Measurements from ENCODE around the gene FBXW11. TPM values are rescaled to one million over a fixed set of nuclear protein-coding genes. Genes with fewer than 3 reads are reported as not detected.

The FBXW11 gene
- total RNA-seq, 2 donors from 2014 or later, result 76.3 to 81.7 TPM

DNA sequence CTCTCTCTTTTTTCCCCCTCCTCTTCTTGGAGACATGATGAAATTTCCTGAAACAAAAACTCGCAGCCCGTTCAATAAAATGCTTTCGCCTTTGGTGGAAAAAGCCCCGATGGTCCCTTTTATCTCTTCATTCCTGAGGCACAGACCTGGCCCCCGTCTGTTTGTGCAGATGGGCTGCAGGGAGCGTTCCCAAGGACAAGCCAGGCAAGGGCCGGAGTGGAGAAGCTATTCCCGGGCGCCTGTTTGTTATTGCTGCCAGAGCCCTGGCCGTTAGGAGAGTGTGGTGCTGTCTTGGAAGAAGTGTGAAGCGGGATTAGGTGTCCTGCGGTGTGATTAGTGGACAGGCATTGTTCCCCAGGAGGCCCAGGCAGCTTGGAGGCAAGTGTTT is 149.0 kb downstream of the FBXW11 start:
- Histone ChIP-seq H3K9me3 (no peaks in the 10 kb centered on the region), H3K27ac (no peak overlapping the region), H3K4me3 (no peak overlapping the region), H3K27me3 (no peaks in the 10 kb centered on the region), H3K36me3 (no peaks in the 10 kb centered on the region), H3K4me1 (peaks cover 0 to 6% of the 10 kb centered on the region in 2 donors)
- no peak for DNase-seq (ENCODE audit: low spot score)
- TF ChIP-seq, protein P1, sequence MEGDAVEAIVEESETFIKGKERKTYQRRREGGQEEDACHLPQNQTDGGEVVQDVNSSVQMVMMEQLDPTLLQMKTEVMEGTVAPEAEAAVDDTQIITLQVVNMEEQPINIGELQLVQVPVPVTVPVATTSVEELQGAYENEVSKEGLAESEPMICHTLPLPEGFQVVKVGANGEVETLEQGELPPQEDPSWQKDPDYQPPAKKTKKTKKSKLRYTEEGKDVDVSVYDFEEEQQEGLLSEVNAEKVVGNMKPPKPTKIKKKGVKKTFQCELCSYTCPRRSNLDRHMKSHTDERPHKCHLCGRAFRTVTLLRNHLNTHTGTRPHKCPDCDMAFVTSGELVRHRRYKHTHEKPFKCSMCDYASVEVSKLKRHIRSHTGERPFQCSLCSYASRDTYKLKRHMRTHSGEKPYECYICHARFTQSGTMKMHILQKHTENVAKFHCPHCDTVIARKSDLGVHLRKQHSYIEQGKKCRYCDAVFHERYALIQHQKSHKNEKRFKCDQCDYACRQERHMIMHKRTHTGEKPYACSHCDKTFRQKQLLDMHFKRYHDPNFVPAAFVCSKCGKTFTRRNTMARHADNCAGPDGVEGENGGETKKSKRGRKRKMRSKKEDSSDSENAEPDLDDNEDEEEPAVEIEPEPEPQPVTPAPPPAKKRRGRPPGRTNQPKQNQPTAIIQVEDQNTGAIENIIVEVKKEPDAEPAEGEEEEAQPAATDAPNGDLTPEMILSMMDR (IDR thresholded peaks at IDR 0.05), result no peak

DNA sequence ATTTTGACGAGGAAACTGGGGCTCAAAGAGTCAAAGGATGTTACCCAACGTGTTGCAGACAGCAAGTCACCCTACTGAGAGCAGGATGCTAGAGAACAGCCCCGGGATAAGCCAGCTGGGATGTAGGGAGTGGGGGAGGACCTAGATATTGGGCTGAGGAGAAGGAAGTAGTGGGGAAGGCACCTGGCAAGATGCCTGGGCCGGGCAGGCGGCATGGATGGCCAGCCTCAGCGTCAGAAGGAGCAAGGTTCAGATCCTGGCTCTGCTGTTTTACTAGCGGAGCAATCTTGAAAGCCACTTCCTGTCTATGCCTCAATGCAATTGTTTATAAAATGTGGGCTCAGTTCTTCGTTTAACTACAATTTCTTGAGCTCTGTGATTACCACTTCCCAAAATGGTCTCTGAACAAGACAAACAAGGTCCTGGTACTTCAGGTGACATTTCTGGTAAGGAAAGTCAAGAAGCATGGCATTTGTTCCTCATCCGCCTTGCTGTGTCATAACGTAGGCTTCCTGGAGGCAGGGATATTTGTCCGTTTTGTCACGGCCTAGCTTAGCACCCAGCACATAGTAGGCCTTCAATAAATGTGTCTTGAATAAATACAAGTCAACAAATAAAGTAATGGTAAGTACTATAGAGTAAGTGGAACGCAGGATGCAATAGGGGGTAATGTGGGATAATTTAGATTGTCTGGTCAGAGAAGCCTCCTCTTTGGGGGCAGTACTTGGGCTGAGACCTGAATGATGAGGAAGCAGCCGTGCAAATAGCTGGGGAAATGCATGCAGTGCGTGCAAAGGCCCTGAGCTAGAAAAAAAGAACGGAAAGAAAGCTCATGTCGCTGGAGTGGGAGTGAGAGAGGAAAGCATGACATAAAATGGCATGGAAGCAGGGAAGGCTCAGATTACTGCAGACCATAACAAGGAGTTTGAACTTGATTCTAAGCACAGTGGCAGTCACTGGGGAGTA is 150.4 kb downstream of the FBXW11 start:
- Histone ChIP-seq H3K27ac (no peak overlapping the region), H3K4me3 (no peak overlapping the region), H3K4me1 (peaks cover 0 to 6% of the 10 kb centered on the region in 2 donors), H3K9me3 (no peaks in the 10 kb centered on the region), H3K27me3 (no peaks in the 10 kb centered on the region), H3K36me3 (no peaks in the 10 kb centered on the region)
- DNase-seq (ENCODE audit: low spot score), result no peak
- TF ChIP-seq, protein P1 (IDR thresholded peaks at IDR 0.05), result no peak

DNA sequence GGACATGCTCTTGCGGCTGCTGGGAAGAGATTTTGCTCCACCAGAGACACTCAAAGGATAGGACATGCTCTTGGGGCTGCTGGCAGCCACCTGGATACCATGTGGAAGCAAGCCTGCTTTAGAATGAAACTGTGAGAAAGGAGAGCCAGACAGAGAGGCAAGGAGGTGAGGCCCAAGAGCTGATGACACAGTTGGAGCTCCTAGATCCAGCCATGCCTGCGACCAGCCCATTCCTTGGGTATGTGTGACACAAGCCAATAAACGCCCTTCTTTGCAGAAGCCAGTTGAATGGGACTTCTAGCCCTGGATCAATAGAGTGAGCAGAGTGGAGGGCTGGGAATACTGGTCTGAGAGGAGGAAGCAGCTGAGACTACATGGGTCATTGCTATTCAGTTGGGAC is 151.2 kb downstream of the FBXW11 start:
- Histone ChIP-seq H3K36me3 (no peaks in the 10 kb centered on the region), H3K4me1 (peaks cover 0 to 6% of the 10 kb centered on the region in 2 donors), H3K27me3 (no peaks in the 10 kb centered on the region), H3K4me3 (no peak overlapping the region), H3K9me3 (no peaks in the 10 kb centered on the region), H3K27ac (no peak overlapping the region)
- TF ChIP-seq, protein P1 (IDR thresholded peaks at IDR 0.05), result no peak
- no peak for DNase-seq (ENCODE audit: low spot score)

DNA sequence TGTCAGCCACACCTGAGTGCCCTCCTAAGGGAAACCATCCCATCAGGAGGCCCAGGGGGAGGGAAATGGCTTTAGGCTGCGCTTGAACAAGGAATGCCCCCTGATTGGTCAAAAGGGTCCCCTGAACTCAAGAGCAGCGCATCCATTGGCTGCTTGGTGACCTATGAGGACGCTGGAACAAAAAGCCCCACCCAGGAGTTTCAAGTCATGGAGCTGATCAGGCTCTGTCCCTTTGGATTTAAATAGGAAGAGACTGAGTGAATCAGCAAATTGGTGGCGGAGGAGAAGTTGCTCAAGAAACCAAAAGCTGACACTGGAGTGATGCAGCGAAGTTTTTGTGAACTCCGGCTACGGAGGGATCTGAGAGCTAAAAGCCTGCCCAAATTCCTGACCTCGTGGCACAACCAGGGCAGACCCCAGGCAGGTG is 154.2 kb downstream of the FBXW11 start:
- Histone ChIP-seq H3K27ac (no peak overlapping the region), H3K4me1 (peaks cover 0 to 2% of the 10 kb centered on the region in 2 donors), H3K4me3 (no peak overlapping the region), H3K9me3 (no peaks in the 10 kb centered on the region), H3K27me3 (no peaks in the 10 kb centered on the region), H3K36me3 (no peaks in the 10 kb centered on the region)
- DNase-seq (ENCODE audit: low spot score), result no peak
- TF ChIP-seq, protein P1 (IDR thresholded peaks at IDR 0.05), result no peak

DNA sequence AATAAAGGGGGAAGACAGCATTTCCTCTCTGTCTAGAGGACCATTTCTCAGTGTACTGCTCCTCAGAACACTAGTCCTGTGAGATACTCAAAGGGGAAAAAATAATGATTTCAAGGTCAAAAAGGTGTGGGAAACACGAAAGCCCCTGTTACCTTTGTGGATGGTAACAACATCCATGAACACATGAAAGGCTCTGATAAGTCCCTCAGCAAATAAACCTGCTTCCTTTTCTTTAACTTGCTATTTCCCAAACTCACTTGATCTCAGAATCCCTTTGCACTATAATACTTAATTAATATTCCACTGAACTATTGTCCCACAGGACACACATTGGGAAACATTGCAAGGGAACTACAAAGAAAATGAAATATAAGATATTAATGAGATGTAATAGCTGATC is 155.2 kb downstream of the FBXW11 start:
- no peak overlapping the region for H3K27ac ChIP-seq
- H3K4me1 ChIP-seq, result no peaks in the 10 kb centered on the region
- no peaks in the 10 kb centered on the region for H3K36me3 ChIP-seq
- DNase-seq (ENCODE audit: low spot score), result no peak
- no peak overlapping the region for H3K4me3 ChIP-seq
- TF ChIP-seq, protein P1 (IDR thresholded peaks at IDR 0.05), result no peak
- H3K9me3 ChIP-seq, result no peaks in the 10 kb centered on the region
- no peaks in the 10 kb centered on the region for H3K27me3 ChIP-seq

Measured in right atrium auricular region (tissue), 2 donors.